Measurements from ENCODE around the gene CCDC190. TPM values are rescaled to one million over a fixed set of nuclear protein-coding genes. Genes with fewer than 3 reads are reported as not detected.
A peak's percentile ranks its signal among the peaks of the same experiment; 100 is the strongest.

Gene CCDC190
- total and polyA plus RNA-seq, 2 of the 4 experiments (the other 2 are of a cell fraction) = 0.10 to 0.36 TPM

GRCh38 chr1:162892906-162893611 lies 32.1 kb upstream of the CCDC190 start:
- H2AFZ ChIP-seq (replicated peaks; ENCODE audit: low read length, poor library complexity) = no peak overlapping the region
- POLR2A ChIA-PET (ENCODE audit: unreplicated experiment) = no interaction called here
- dilution Hi-C loops (cut with HindIII; ENCODE audit: low sequenced_read_pairs, unreplicated experiment) = no loop called here

More at GRCh38 chr1:162892906-162893611, 32.1 kb upstream of the CCDC190 start:
- Histone ChIP-seq H3K4me2 (ENCODE audit: low read depth, low read length) (no peak overlapping the region), H3K27ac (ENCODE audit: insufficient read depth, low read length) (no peak overlapping the region), H2BK120ac (ENCODE audit: low read depth, low read length) (no peak overlapping the region), H2BK15ac (ENCODE audit: low read depth, low read length) (0 out of 3 replicates have a peak overlapping the region, but pooled peaks have one; percentile 46), H3K9me1 (ENCODE audit: insufficient read depth, low read length) (peaks cover 2% of the 10 kb centered on the region; the same call in 1 of the 2 replicates), H3K4me1 (ENCODE audit: control insufficient read depth, insufficient read depth, low read length) (no peaks in the 10 kb centered on the region), H3K23ac (ENCODE audit: low read depth, low read length) (no peak overlapping the region), H4K20me1 (ENCODE audit: insufficient read depth, low read length) (no peaks in the 10 kb centered on the region), H4K91ac (ENCODE audit: insufficient read depth, low read depth, low read length) (no peak overlapping the region), H3K36me3 (ENCODE audit: control insufficient read depth, insufficient read depth, low read length) (no peaks in the 10 kb centered on the region), H3K9me3 (ENCODE audit: control insufficient read depth, insufficient read depth, low read length) (no peaks in the 10 kb centered on the region), H3K79me1 (ENCODE audit: low read depth in 1 of 2, low read length in 2 of 2) (no peaks in the 10 kb centered on the region), H3K14ac (replicated peaks; ENCODE audit: low read depth, low read length) (no peak overlapping the region), H3K4ac (ENCODE audit: low read depth, low read length) (no peak overlapping the region), H2AK5ac (ENCODE audit: low read depth, low read length) (no peak overlapping the region), H3K27me3 (ENCODE audit: control insufficient read depth, insufficient read depth, low read length) (no peaks in the 10 kb centered on the region), H2AK9ac (replicated peaks; ENCODE audit: low read depth, low read length, poor library complexity) (no peak overlapping the region), H4K5ac (ENCODE audit: low read depth, low read length) (no peak overlapping the region), H3K4me3 (ENCODE audit: insufficient read depth, low read depth, low read length) (no peak overlapping the region), H2BK5ac (ENCODE audit: low read depth, low read length, poor library complexity, severe bottlenecking) (no peak overlapping the region), H4K8ac (ENCODE audit: low read depth in 2 of 2, low read length in 2 of 2) (no peak overlapping the region), H3K56ac (ENCODE audit: extremely low read depth, insufficient read depth, low read length) (no peak overlapping the region), H2BK20ac (ENCODE audit: low read depth, low read length) (no peak overlapping the region), H3K9ac (ENCODE audit: low read depth, low read length) (no peak overlapping the region), H3K18ac (ENCODE audit: low read depth, low read length) (no peak overlapping the region)
- no TSS peak for BruUV-seq (replicated peaks)
- intact Hi-C loops (cut with micrococcal nuclease) (no loop called here), in situ Hi-C loops (cut with MboI; ENCODE audit: low sequenced_read_pairs) (no loop called here)
- DNase-seq (peak; percentile 55), ATAC-seq (ENCODE audit: low read depth) (no peak)
- TF ChIP-seq POLR2A (IDR thresholded peaks at IDR 0.05; ENCODE audit: low read depth, low read length) = no peak
- TF ChIP-seq CEBPB (IDR thresholded peaks at IDR 0.05; ENCODE audit: low read depth, low read length) = peak; percentile 96
- TF ChIP-seq MXI1 (IDR thresholded peaks at IDR 0.05; ENCODE audit: borderline replicate concordance, low read depth, low read length) = no peak
- TF ChIP-seq SMC3 (IDR thresholded peaks at IDR 0.05; ENCODE audit: low read depth, low read length) = no peak
- TF ChIP-seq MAZ (IDR thresholded peaks at IDR 0.05; ENCODE audit: borderline replicate concordance, low read depth, low read length) = no peak
- CTCF ChIA-PET = no interaction called here
- WGBS, 2 experiments (ENCODE audit: extremely low coverage in 2 of 2, insufficient read length in 1 of 2) = no CpG with 5 or more reads among the region's 5 CpGs

Measured in IMR-90 (cell line).